NCI-H2081 treated with DMSO at 0.1 percent for 48 hours (cell line): Measurements from ENCODE around the gene DPF3.
"Not testable (repeated sequence)": the region's sequence is repeated elsewhere in the genome, so short reads cannot be mapped to it uniquely, and the experiment has no call there.

Experiments used
- DNase-seq: peaks from one replicate; lab custom pipeline; 2025; lab: John Stamatoyannopoulos, UW

The DPF3 gene

GRCh38 chr14:72771561-72771960 is 122.3 kb downstream of the DPF3 start:
- DNase-seq, result no peak

- DNase-seq, result no peak
Measured at GRCh38 chr14:72766296-72766695, 127.6 kb downstream of the DPF3 start.

- no peak for DNase-seq
Measured at GRCh38 chr14:72763892-72764291, 130.0 kb downstream of the DPF3 start.

- no peak for DNase-seq
Measured at GRCh38 chr14:72759670-72760069, 134.2 kb downstream of the DPF3 start.

- DNase-seq, result no peak
Measured at GRCh38 chr14:72758993-72759392, 134.9 kb downstream of the DPF3 start.

GRCh38 chr14:72758420-72758819 is 135.5 kb downstream of the DPF3 start:
- DNase-seq, result no peak

GRCh38 chr14:72756967-72757366 is 136.9 kb downstream of the DPF3 start:
- DNase-seq, result no peak

- no peak for DNase-seq
Measured at GRCh38 chr14:72755766-72756165, 138.1 kb downstream of the DPF3 start.

- no peak for DNase-seq
Measured at GRCh38 chr14:72754949-72755348, 139.0 kb downstream of the DPF3 start.

- DNase-seq, result no peak
Measured at GRCh38 chr14:72753879-72754400, 140.0 kb downstream of the DPF3 start.

- DNase-seq, result no peak
Measured at GRCh38 chr14:72753044-72753710, 140.7 kb downstream of the DPF3 start.

- DNase-seq, result no peak
Measured at GRCh38 chr14:72752034-72752412, 141.9 kb downstream of the DPF3 start.

GRCh38 chr14:72751276-72752033 is 142.4 kb downstream of the DPF3 start:
- no peak for DNase-seq

GRCh38 chr14:72748921-72749320 is 145.0 kb downstream of the DPF3 start:
- not testable (repeated sequence) for DNase-seq

GRCh38 chr14:72747652-72748051 is 146.2 kb downstream of the DPF3 start:
- no peak for DNase-seq

- no peak for DNase-seq
Measured at GRCh38 chr14:72745991-72746980, 147.6 kb downstream of the DPF3 start.

- no peak for DNase-seq
Measured at GRCh38 chr14:72745546-72745945, 148.4 kb downstream of the DPF3 start.

GRCh38 chr14:72744416-72745120 is 149.3 kb downstream of the DPF3 start:
- no peak for DNase-seq

GRCh38 chr14:72743626-72744025 is 150.3 kb downstream of the DPF3 start:
- DNase-seq, result no peak

GRCh38 chr14:72742838-72743195 is 151.1 kb downstream of the DPF3 start:
- no peak for DNase-seq

- DNase-seq, result no peak
Measured at GRCh38 chr14:72742118-72742837, 151.6 kb downstream of the DPF3 start.
